ENCODE results near the gene CBX4. TPM values are rescaled to one million over a fixed set of nuclear protein-coding genes. Genes with fewer than 3 reads are reported as not detected.

The CBX4 gene
- total and polyA plus RNA-seq, 12 donors, result 9.4 to 38.2 (median 24.6) TPM

DNA sequence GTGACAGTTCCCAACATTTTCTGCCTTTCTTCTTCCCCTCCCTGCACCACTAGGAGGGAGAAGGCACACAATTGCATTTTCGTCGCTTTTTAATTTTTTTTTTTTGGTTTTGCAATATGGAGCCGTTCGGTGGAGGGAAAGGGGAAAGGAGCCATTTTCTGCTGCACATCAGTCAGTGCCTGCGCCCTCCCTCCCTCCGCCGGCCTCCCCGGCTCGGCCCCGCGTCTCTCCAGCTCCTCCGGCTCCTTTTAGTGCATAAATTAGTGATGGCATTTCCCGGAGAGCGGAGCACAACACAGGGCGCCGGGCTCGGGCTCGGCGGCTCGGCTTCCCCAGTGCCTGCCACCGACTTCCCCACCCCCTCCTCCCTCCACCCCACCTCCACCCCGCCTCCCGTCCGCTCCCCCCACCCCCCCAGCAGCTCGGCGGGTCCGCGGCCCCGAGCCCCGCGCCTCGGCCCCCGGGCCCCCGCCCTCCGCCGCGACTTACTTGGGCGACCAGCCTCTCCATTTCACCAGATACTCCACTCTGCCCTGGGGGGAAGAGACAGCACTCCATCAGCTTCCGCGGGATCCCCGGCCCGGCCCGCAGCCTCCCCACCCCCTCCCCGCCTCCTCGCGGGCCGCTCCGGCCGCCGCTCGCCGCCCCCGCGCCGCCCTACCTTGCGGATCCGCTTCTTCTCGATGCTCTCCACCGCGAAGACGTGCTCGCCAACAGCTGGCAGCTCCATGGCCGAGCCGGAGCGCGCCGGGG is 542 bp downstream of the CBX4 start:
- Histone ChIP-seq H3K36me3 (peaks cover 0 to 24% (median 17%) of the 10 kb centered on the region in 9 donors), H3K9me3 (no peaks in the 10 kb centered on the region), H3K4me3 (peak overlapping the region; percentile 53 to 99 (median 83)), H3K27ac (peak overlapping the region; percentile 87 to 97 (median 92)), H3K4me1 (peaks cover 38 to 71% (median 66%) of the 10 kb centered on the region in 9 donors), H3K27me3 (peaks cover 20 to 42% (median 40%) of the 10 kb centered on the region in 7 donors)
- WGBS, 2 donors, result 0 to 1% methylated on average over 52 to 66 of the region's 67 CpGs
- intact Hi-C loops (cut with DNase I), result loop anchor here in 5 of 10 donors (2.0 to 10.0 kb wide), 5 partner anchors 28 to 154 kb away; partner anchors contain the start of gene CBX8 (in 1 of the 5)
- ATAC-seq (peak in 6 of 8 donors; percentile 1 to 28 (median 17)), DNase-seq (peak; percentile 46 to 54)
- TF ChIP-seq, protein P1, sequence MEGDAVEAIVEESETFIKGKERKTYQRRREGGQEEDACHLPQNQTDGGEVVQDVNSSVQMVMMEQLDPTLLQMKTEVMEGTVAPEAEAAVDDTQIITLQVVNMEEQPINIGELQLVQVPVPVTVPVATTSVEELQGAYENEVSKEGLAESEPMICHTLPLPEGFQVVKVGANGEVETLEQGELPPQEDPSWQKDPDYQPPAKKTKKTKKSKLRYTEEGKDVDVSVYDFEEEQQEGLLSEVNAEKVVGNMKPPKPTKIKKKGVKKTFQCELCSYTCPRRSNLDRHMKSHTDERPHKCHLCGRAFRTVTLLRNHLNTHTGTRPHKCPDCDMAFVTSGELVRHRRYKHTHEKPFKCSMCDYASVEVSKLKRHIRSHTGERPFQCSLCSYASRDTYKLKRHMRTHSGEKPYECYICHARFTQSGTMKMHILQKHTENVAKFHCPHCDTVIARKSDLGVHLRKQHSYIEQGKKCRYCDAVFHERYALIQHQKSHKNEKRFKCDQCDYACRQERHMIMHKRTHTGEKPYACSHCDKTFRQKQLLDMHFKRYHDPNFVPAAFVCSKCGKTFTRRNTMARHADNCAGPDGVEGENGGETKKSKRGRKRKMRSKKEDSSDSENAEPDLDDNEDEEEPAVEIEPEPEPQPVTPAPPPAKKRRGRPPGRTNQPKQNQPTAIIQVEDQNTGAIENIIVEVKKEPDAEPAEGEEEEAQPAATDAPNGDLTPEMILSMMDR (IDR thresholded peaks at IDR 0.05), result peak in 1 of 9 donors; percentile 9

DNA sequence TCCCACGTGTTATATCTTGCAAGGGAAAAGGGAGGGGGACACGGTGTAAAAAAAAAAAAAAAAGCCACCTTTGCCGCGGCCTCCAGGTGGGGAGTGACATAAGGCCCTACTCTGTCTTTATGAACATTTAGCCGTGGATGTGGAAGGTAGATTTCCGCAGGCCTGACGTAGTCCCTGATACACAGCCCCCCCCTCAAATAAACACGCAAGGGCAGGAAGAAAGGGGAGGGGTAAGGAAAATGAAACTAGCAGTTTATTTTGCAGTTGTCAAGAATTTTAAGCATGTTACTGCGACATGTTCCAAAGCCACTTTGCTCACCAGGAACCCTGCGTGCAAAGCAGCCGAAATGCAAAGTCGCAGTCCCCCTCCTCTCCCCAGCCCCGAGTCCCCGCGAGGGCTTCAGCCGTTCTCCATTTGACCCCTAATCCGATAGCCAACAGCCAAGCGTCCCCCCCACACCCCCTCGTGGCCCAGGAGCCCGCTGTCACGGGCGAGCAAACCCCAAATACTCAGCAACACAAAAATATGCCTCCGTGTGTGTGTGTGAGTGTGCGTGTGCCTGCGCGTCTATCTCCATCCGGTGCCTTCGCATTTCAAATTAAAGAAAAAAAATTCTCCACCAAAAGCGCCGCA is 1.2 kb downstream of the CBX4 start:
- DNase-seq, result peak in 1 of 2 donors; percentile 29
- peaks cover 0 to 31% (median 21%) of the 10 kb centered on the region in 9 donors for H3K36me3 ChIP-seq
- no peaks in the 10 kb centered on the region for H3K9me3 ChIP-seq
- H3K27ac ChIP-seq, result peak overlapping the region; percentile 87 to 97 (median 92)
- peak overlapping the region; percentile 53 to 99 (median 83) for H3K4me3 ChIP-seq
- peaks cover 16 to 35% (median 34%) of the 10 kb centered on the region in 7 donors for H3K27me3 ChIP-seq
- peaks cover 33 to 71% (median 59%) of the 10 kb centered on the region in 9 donors for H3K4me1 ChIP-seq
- 2% methylated on average over 30 of the region's 30 CpGs for WGBS, 2 donors
- ATAC-seq, result peak in 3 of 8 donors; percentile 0 to 15 (median 0)
- TF ChIP-seq, protein P1 (IDR thresholded peaks at IDR 0.05), result no peak
- intact Hi-C loops (cut with DNase I), result loop anchor here in 6 of 10 donors (2.0 to 10.0 kb wide), 5 partner anchors 27 to 154 kb away; partner anchors contain the start of gene CBX8 (in 1 of the 6)

DNA sequence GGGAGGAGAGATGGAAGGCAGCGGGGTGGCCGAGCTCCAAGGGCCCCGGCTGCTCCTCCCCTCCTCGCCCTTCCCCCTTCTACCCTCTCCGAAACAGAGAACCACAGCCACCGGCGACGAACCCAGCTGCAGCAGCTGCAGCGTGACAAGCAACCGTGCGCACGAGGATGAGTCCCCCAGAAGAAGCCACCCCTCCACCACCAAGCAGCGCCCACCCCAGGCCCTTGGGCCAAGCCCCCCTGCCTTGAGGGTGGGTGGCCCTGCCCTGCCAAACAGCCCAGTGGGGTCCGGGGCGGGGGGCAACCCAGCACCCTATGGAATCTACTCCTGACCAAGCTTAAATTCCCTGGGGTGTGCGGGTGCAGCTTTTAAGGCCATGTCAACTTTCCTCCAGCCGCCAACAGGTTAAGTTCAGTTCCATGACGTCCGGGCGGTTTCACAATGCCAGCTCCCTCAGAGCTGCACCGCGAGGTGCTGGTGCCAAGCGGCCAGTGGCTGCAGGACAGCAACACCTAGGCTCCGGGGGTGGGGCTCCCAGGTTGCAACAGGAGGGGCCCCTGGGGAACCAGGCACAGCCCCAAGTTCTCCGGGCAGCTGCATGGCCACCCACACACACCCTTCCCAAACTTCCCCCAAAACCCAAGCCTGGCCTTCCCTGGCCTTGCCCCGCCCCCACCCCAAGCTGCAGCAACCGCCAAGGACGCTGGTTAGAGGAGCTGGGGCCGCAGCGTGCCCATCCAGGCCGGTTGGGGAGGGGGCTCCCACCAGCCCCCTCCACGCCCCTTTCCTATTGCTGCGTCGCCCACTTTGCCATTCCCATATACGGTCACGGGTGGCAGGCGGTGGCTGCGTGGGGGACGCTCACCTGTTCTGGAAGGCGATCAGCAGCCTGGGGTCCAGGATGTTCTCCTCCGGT is 2.0 kb downstream of the CBX4 start:
- TF ChIP-seq, protein P1 (IDR thresholded peaks at IDR 0.05), result peak in 5 of 9 donors; percentile 3 to 40 (median 19)
- Histone ChIP-seq H3K36me3 (peaks cover 0 to 34% (median 21%) of the 10 kb centered on the region in 9 donors), H3K27ac (peak overlapping the region; percentile 17 to 97 (median 92)), H3K4me3 (peak overlapping the region; percentile 53 to 99 (median 83)), H3K4me1 (peaks cover 30 to 71% (median 59%) of the 10 kb centered on the region in 9 donors), H3K27me3 (peaks cover 8 to 28% (median 26%) of the 10 kb centered on the region in 7 donors), H3K9me3 (no peaks in the 10 kb centered on the region)
- ATAC-seq, result peak in 7 of 8 donors; percentile 19 to 70 (median 60)
- peak; percentile 71 to 77 for DNase-seq
- intact Hi-C loops (cut with DNase I), result loop anchor here in 5 of 10 donors (2.0 to 10.0 kb wide), 5 partner anchors 26 to 155 kb away; partner anchors contain the start of gene CBX8 (in 1 of the 5)
- WGBS, 2 donors, result 20 to 33% methylated on average over 41 of the region's 41 CpGs
